ENCODE results near the gene RALY. TPM values are rescaled to one million over a fixed set of nuclear protein-coding genes. Genes with fewer than 3 reads are reported as not detected.

The RALY gene
- total RNA-seq, 1 experiment from 2014 or later, result 119 TPM

DNA sequence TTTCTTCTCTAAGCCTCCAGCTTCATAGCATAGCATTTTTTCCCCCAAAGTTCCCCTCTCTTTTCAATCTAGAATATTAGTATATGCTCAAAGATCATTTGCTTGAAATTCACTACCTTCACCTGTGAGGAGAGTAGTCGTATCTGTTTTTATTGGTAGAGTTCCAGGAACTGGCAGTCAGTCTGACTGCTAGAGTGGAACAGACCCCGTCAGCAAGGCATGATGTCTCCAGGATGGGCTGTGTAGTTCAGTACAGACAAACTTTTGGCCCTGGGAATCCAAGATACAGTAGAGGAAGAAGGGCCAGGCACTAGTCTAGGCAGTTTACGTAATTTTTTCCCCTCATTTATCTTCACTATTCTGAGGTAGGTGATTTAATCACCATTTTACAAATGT, 29.1 kb downstream of the RALY start:
- ChIA-PET POLR2A (no interaction called here), RAD21 (ENCODE audit: low non-redundant PET in 1 of 2, low total read pairs in 2 of 2, uncharacterized antibody in 2 of 2, unreplicated experiment in 2 of 2) (no interaction called here), CTCF (interaction anchor here (1.1 to 1.7 kb wide), 6 partner anchors 8 to 29 kb away, joined by 4 to 12 read pairs (median 6); partner anchors contain the start of gene RALY)
- peaks cover 5% of the 10 kb centered on the region; the same call in 1 of the 2 replicates for H4K20me1 ChIP-seq (ENCODE audit: insufficient read depth)
- no peaks in the 10 kb centered on the region for H3K9me3 ChIP-seq (ENCODE audit: control insufficient read depth in 1 of 2, insufficient read depth in 1 of 2, low read depth in 1 of 2, low read length in 2 of 2)
- no peaks in the 10 kb centered on the region for H3K27me3 ChIP-seq (ENCODE audit: insufficient read depth, low read length)
- no peak overlapping the region for H3K4me3 ChIP-seq (replicated peaks in 1 of 2; ENCODE audit: low read depth in 1 of 2, low read length in 2 of 2)
- BruUV-seq (replicated peaks), result no TSS peak
- ATAC-seq, result no peak
- peaks cover 7 to 14% of the 10 kb centered on the region in 2 experiments; a peak in 3 of 4 replicates for H3K4me1 ChIP-seq (ENCODE audit: control insufficient read depth in 1 of 2, insufficient read depth in 2 of 2, low read length in 2 of 2)
- H3K27ac ChIP-seq (ENCODE audit: low read depth, low read length), result no peak overlapping the region
- H3K79me2 ChIP-seq (ENCODE audit: insufficient read depth, low read length), result peaks cover 88% of the 10 kb centered on the region
- no peak overlapping the region for H3K4me2 ChIP-seq (ENCODE audit: low read length)
- no peak for TF ChIP-seq RAD21 (IDR thresholded peaks at IDR 0.05; ENCODE audit: low read depth)
- TF ChIP-seq, protein P1, sequence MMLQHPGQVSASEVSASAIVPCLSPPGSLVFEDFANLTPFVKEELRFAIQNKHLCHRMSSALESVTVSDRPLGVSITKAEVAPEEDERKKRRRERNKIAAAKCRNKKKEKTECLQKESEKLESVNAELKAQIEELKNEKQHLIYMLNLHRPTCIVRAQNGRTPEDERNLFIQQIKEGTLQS (IDR thresholded peaks at IDR 0.05), result no peak
- no peak for TF ChIP-seq EGR1 (IDR thresholded peaks at IDR 0.05; ENCODE audit: low read depth)
- no peak for TF ChIP-seq EZH2 (IDR thresholded peaks at IDR 0.05)
- TF ChIP-seq YY1 (IDR thresholded peaks at IDR 0.05; ENCODE audit: extremely low read depth, insufficient replicate concordance, low read depth, low read length), result no peak
- TF ChIP-seq SRF (IDR thresholded peaks at IDR 0.05; ENCODE audit: low read depth), result no peak
- no peak for TF ChIP-seq ELF1 (IDR thresholded peaks at IDR 0.05; ENCODE audit: borderline replicate concordance, low read depth)
- TF ChIP-seq, protein P2, sequence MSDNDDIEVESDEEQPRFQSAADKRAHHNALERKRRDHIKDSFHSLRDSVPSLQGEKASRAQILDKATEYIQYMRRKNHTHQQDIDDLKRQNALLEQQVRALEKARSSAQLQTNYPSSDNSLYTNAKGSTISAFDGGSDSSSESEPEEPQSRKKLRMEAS (IDR thresholded peaks at IDR 0.05), result no peak
- TF ChIP-seq ZFX (IDR thresholded peaks at IDR 0.05), result no peak
- no peak for TF ChIP-seq ZNF274 (IDR thresholded peaks at IDR 0.05; ENCODE audit: low read depth, low read length)
- TF ChIP-seq SP1 (IDR thresholded peaks at IDR 0.05; ENCODE audit: low read depth), result no peak
- no peak for TF ChIP-seq FOSL1 (IDR thresholded peaks at IDR 0.05; ENCODE audit: low read depth)
- no peak for TF ChIP-seq EZH2phosphoT487 (IDR thresholded peaks at IDR 0.05; ENCODE audit: borderline replicate concordance)
- no peaks in the 10 kb centered on the region for H3K9me2 ChIP-seq (ENCODE audit: insufficient read depth)
- no peak for DNase-seq (ENCODE audit: low read depth, low spot score)
- H3K36me3 ChIP-seq (ENCODE audit: control insufficient read depth in 1 of 2, insufficient read depth in 2 of 2, low read length in 2 of 2), result no peaks in the 10 kb centered on the region
- no peak overlapping the region for H3K9ac ChIP-seq (ENCODE audit: low read length)
- intact Hi-C loops (cut with micrococcal nuclease), result no loop called here
- no peak overlapping the region for H2AFZ ChIP-seq (ENCODE audit: low read depth, low read length, poor library complexity, severe bottlenecking)

Measured in HCT116 (cell line).